Ishikawa (cell line): ENCODE results near the gene ARL8A.

Source experiments
- CEBPB ChIP-seq: IDR thresholded peaks from 2 replicates; pipeline ENCODE4 v1.6.1; 2012
- CREB1 ChIP-seq: IDR thresholded peaks from 2 replicates; pipeline ENCODE4 v1.6.1; 2012; ENCODE audit warnings: low read depth
- EGR1 ChIP-seq: IDR thresholded peaks from 2 replicates; pipeline ENCODE4 v1.6.1; 2012
- EP300 ChIP-seq: IDR thresholded peaks from 2 replicates; pipeline ENCODE4 v1.6.1; 2012; ENCODE audit warnings: borderline replicate concordance
- FOXM1 ChIP-seq: IDR thresholded peaks from 2 replicates; pipeline ENCODE4 v1.6.1; 2012; ENCODE audit warnings: low read depth, borderline replicate concordance
- MAX ChIP-seq: IDR thresholded peaks from 2 replicates; pipeline ENCODE4 v1.6.1; 2012
- NFIC ChIP-seq: IDR thresholded peaks from 2 replicates; pipeline ENCODE4 v1.6.1; 2012
- RAD21 ChIP-seq: IDR thresholded peaks from 2 replicates; pipeline ENCODE4 v1.6.1; 2012; ENCODE audit warnings: low read depth
- REST ChIP-seq: IDR thresholded peaks from 2 replicates; pipeline ENCODE4 v1.6.1; 2012; ENCODE audit warnings: low read depth, mild to moderate bottlenecking
- TAF1 ChIP-seq: IDR thresholded peaks from 2 replicates; pipeline ENCODE4 v1.6.1; 2012; ENCODE audit warnings: low read depth, mild to moderate bottlenecking
- TCF12 ChIP-seq: IDR thresholded peaks from 2 replicates; pipeline ENCODE4 v1.6.1; 2012; ENCODE audit warnings: low read depth
- TEAD4 ChIP-seq: IDR thresholded peaks from 2 replicates; pipeline ENCODE4 v1.6.1; 2012
- USF1 ChIP-seq: IDR thresholded peaks from 2 replicates; pipeline ENCODE4 v1.6.1; 2012
- YY1 ChIP-seq: IDR thresholded peaks from 2 replicates; pipeline ENCODE4 v1.6.1; 2012; ENCODE audit warnings: low read depth
- ZBTB7A ChIP-seq: IDR thresholded peaks from 2 replicates; pipeline ENCODE4 v1.6.1; 2012; ENCODE audit warnings: low read depth

ARL8A gene

GRCh38 chr1:202151045-202151444 lies 6.5 kb upstream of the ARL8A start:
- TF ChIP-seq TCF12 (no peak), TAF1 (no peak)

GRCh38 chr1:202150602-202151001 lies 6.1 kb upstream of the ARL8A start:
- TF ChIP-seq MAX, result no peak
- TF ChIP-seq CEBPB, result no peak

- TF ChIP-seq MAX (no peak), TEAD4 (no peak), ZBTB7A (no peak), FOXM1 (no peak), CEBPB (no peak), YY1 (no peak), EP300 (no peak), NFIC (no peak), TAF1 (no peak), REST (no peak), USF1 (no peak), EGR1 (no peak)
Measured at GRCh38 chr1:202150187-202150586, 5.7 kb upstream of the ARL8A start.

GRCh38 chr1:202149566-202149965 lies 5.0 kb upstream of the ARL8A start:
- TF ChIP-seq EGR1 (no peak), EP300 (no peak), TEAD4 (no peak), NFIC (no peak), TCF12 (no peak)

- no peak for TF ChIP-seq USF1
- TF ChIP-seq EGR1, result no peak
- no peak for TF ChIP-seq MAX
- no peak for TF ChIP-seq CREB1
- TF ChIP-seq RAD21, result no peak
- no peak for TF ChIP-seq EP300
- TF ChIP-seq NFIC, result no peak
- TF ChIP-seq REST, result no peak
- TF ChIP-seq FOXM1, result no peak
- no peak for TF ChIP-seq TAF1
- no peak for TF ChIP-seq TEAD4
- no peak for TF ChIP-seq YY1
- no peak for TF ChIP-seq TCF12
- TF ChIP-seq CEBPB, result no peak
- TF ChIP-seq ZBTB7A, result no peak
Measured at GRCh38 chr1:202148391-202148790, 3.9 kb upstream of the ARL8A start.

GRCh38 chr1:202146993-202147392 lies 2.5 kb upstream of the ARL8A start:
- TF ChIP-seq NFIC (no peak), EGR1 (no peak), EP300 (no peak), TEAD4 (no peak), FOXM1 (no peak), TCF12 (no peak), ZBTB7A (no peak)

- TF ChIP-seq REST (no peak), FOXM1 (no peak), CEBPB (no peak), CREB1 (no peak), MAX (no peak), EP300 (no peak), EGR1 (no peak), TCF12 (no peak), RAD21 (no peak), TEAD4 (no peak), TAF1 (no peak), YY1 (no peak), NFIC (no peak), ZBTB7A (no peak), USF1 (no peak)
Measured at GRCh38 chr1:202146279-202146678, 1.7 kb upstream of the ARL8A start.
